SIG-M5 treated with dmso at 0.1 percent for 504 hours (cell line): Measurements from ENCODE around the gene ELL2.
A peak's percentile ranks its signal among the peaks of the same experiment; 100 is the strongest.
"Not testable (repeated sequence)": the region's sequence is repeated elsewhere in the genome, so short reads cannot be mapped to it uniquely, and the experiment has no call there.

Experiments used
- DNase-seq: peaks from one replicate; lab custom pipeline; 2025; ENCODE audit not compliant: unreplicated experiment; lab: John Stamatoyannopoulos, UW

Gene ELL2

DNA sequence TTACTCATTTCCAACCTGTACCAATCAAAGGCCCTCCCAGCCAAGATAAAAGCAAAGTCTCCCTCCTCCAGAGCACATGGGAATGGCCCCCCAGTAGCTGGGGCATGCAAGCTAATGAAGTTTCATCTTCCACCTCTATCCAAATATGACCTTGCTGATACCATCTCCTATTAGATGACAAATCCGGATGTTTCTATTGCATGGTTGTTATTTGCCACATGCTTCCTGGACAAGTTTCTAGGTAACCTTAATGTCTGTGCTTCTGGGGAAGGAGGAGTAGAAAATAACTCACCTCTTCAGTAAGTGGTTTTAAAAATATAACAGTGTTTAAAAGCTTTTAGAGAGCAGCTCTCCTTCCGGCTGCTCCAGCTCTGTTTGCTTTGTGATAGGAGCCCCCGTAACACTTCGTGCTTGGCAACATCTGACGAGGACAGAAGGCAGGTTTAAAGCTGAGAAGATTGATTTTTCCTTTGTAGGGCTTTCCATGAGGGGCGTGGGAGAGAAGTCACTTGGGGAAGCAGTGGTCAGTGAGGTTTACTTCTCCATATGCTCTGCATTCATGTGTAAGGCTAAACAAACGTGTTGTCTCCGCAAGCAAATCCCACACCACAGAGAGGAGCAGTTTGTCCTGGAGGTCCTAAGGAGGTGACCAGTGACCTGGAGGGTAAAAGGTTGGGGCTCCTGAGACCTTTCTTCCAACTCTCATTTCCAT lies 98.8 kb downstream of the ELL2 start:
- no peak for DNase-seq

DNA sequence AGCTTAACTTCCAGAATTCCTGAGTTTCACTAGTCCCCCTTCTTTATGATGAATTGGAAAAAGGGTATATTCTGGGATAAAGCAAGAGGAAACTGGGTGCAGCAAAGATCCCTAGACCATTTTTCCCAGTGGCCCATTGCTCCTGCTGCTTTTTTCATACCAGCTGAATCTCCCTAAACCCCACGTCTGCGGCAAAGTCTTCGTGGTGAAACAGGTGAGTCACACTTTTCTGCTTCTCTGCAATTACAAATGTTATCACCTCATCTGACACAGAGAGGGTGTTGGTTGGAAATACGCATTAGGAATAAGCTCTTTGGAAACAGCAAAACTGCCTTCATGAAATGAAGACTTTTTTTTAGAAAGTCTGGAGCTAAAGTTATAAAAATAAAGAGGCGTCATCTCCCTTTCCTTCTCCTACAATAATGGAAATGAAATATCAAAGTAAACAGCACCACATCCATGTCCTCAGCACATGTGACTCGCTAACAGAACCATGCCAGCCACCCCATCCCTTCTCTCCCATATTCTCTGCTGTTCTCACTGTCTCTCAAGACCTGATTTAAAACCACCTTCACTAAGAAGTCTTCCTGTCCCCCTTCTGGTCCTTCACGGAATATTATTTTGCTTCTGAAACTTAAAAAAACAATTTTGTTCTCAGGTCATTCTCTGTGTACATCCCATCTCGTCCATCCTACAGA lies 99.6 kb downstream of the ELL2 start:
- no peak for DNase-seq

DNA sequence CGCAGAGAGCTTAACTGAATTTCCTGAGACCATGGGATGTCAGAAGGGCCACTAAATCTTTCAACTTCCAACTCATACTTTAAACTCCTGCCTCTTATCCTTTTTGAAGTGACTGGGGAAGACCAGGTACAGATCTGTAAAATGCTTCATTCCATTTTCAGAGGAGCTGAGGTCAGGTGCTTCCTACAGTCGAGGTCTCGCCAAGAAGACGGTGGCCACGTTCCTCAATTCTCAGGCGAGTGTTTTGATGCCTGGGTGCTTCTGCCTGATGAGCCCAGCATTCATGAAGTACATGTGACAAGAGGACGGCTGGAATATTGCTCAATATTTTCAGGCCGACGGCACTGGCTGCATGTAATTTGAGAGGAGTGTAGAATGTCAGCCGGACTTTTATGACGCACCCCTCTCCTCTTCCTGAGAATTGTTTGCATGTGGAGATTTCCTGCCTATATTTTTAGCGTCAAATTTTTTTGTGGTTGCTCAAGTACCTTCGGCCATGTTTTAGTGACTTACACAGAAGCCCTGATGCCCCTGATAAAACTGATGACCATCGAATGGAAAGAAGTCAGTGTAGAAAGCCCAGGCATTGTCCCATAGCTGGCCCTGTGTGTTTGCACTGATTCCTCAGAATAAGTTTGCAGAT lies 100.3 kb downstream of the ELL2 start:
- DNase-seq = peak; percentile 88

DNA sequence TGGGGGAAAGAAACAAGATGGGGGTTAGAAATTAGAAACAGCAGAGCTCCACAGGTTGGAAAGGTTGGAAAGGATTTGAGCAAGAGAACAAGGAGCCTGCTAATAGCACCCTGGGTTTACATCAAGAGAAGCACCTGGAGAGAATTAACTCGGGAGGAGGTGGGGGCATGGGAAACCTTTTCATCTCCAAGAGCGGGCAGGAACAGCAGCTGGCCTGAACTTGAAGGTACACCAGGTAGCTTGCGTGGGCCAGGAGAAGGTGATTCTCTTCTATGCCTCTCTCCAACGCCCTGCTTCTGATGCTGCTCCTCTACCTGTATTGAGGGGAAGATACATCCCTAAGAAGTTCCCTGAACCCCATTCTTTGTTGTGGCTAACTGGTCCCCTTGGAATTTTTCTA lies 102.0 kb downstream of the ELL2 start:
- no peak for DNase-seq

DNA sequence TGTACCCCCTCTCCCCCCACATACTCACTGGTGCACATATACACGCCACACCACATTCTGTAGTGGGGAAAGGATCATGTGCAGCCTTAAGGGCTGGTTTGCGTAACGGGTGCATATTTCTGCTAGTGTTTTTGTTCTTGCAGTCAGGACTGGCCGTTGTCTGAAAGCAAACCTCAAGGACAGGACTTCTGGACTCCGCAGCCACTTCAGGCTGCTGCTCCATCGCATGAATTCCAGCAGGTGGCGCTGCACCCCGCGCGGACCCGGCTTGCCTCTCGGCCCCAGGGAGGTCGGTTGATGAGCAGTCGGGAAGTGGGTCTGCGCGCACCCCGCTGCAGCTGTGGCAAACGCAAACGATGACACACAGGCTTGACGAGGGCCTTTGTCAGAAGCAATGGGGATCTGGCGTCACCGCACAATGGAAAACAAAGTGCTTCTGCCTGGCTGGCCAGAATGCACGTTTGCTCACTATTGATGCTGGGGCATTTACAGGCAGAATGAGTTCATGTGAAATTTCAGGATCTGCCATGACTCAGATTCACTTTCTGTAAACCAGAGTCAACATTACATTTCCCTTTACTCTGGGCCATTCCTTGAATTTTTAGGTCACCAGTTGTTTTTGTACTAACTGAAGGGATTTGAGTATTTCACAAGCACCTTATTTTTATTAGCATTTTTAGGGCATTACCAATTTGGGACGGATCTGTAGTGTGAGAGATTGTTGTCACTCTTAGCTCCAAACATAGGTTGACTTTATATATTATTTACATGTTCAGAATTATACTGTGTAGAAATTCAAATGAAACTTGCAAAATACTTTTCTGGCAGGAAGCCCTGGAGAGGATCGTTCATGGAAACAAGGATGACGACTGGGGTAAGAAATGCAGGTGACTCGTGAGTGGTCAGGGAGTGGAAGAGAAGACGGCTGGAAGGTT lies 102.7 kb downstream of the ELL2 start:
- DNase-seq = peak; percentile 88

DNA sequence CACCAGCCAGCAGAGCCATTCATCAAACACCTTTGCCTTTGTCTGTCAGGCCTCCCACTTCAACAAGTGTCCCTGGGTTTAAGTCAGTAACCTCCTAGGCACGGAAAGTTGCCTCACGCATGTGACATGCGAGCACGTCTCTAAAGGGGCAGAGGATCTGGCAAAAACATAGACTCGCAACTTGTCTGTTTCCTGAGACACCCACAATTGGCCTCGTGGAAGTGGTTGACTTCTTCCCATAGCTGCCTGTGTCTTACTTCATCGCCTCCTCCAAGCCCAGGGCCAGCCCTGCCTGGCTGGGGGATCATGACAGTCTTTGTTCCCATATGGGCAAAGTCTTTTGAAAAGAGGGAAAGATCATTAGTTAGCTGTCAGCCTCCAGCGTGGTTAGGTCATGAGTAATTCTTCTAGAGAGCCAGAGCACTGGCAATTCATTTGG lies 103.6 kb downstream of the ELL2 start:
- no peak for DNase-seq

DNA sequence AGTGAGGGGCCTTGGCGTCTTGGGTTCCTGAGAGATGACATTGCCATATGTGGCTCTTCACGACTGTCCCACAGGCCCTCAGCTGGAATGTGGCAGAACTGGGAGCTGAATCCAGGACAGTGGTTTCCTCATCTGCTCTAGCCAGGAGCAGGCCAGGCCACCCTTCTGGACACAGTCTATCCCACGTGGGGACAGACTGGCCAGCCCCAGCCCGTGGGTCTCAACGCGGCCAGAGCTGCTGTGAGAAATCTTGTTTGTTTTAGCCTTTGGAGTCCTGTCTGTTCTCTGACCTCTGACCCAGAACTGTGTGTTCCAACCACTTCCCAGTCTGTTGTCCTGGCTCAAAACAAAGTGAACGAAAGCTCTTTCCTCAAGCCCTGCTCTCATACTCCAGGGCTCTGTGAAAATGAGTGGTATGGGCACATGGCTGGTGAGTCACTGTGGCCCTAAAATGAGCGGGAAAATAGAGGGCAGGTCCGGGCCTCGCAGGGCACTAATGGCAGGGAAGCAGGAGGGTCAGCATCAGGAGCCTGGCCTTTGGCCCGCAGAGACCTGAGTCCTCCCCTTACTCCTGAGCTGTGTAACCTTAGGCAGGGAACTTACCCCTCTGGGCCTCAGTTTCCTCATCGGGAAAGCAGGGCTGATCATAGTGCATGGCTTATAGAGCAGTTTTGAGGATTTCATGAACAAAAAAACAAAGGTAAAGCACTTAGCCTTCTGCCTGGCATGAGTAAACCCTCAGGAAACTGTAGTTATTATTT lies 104.3 kb downstream of the ELL2 start:
- DNase-seq = no peak

DNA sequence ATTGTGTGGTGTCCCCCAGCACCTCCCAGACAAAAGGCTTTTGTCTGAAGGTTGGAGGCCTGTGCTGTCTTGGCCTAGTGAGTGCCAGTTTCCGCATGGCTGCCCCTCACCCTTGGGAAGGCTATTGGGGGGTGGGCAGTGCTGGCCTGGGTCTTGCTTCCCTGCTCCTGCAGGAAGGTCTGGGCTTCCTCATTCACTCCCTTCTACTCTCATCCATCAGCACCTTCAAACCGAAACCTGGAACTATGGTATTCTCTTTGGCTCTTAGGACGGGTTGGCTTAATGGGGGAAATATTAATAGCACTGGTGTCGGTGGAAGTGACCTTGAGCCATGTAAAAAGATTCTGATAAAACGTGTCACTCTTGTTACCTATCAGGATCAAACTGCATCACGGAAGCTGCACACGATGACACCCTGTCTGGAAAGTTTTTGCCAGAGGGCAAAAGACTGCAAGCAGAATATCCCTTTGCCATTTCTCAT lies 105.1 kb downstream of the ELL2 start:
- no peak for DNase-seq

DNA sequence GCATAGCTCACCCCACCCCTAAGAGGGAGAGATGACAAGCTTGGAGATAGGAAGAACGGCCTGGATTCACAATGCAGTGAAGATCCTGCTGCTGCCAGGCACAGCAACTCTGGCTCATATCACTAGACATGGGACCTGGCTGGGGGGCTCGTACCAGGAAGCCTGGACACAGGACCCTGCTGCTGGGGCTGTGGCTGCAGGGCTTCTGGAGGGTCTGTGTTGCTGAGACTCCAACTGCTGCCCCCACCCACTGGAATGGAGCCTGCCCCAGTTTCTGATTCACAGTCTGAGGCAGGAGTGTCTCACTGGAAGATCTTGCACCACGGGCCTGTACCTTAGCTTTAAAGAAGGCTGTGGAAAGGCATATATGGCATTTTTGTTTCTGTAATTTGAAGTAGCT lies 108.2 kb downstream of the ELL2 start:
- no peak for DNase-seq

DNA sequence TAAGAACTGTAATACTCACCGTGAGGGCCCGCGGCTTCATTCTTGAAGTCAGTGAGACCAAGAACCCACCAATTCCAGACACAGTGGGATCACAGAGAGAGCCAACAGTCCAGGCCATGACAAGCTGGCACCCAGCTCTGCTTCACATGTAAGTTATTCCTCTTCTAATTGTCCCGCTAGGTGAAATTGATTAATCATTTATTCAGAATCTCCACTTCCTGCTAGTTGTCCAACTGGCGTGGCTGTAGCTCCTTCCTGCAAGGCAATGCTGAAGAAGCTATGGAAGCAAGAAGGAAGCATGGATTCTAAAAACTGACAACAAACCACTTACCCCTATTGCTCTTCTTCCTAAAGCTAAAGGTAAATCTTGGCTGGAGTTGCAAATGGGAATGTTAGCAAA lies 109.1 kb downstream of the ELL2 start:
- no peak for DNase-seq

DNA sequence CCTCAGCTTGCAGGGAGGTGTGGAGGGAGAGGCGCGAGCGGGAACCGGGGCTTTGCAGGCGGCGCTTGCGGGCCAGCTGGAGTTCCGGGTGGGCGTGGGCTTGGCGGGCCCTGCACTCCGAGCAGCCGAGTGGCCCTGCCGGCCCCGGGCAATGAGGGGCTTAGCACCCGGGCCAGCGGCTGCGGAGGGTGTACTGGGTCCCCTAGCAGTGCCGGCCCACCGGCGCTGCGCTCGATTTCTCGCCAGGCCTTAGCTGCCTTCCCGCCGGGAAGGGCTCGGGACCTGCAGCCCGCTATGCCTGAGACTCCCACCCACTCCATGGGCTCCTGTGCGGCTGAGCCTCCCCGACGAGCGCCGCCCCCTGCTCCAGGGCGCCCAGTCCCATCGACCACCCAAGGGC lies 110.5 kb downstream of the ELL2 start:
- not testable (repeated sequence) for DNase-seq

DNA sequence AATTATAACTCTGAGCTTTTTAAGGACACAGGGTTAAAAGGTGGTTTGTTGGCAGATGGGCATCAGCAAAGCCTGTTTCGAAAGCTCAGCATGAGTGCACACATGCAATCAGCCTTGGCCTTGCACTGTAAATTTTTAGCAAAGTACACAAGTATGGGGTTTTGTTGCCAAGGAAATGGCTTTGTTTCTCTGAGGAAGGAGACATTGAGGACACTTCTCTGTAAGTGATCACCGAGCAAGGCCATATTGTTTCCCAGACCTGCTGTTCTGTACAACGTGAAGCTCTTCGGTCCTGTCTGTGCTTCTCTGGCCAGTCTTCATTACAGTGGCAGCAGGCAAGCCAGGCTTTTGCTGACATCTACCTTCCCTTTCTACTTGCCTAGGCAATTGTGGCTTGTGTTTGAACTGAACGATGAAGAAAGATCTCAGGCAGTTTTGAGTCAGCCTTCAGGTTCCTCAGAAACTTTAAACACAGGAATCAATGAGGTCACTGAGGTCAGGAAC lies 111.2 kb downstream of the ELL2 start:
- peak; percentile 40 for DNase-seq

DNA sequence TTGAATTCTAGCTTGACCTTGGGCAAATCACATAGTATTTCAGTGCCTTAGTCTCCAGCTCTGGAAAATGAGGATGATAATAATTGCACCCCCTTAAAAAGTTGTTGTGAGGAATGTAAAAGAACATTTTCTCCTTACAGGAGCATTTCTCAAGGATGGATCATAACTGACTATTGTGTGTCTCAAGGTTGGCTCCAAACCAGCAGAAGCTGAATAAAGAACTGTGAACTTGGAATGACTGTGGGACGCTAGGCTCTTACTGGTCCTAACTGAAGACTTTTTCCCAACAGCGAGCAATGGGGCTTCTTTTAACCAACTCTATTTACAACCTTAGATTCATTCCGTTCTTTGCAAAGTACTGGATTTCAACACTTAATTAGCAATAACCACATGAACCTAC lies 113.0 kb downstream of the ELL2 start:
- DNase-seq = no peak

DNA sequence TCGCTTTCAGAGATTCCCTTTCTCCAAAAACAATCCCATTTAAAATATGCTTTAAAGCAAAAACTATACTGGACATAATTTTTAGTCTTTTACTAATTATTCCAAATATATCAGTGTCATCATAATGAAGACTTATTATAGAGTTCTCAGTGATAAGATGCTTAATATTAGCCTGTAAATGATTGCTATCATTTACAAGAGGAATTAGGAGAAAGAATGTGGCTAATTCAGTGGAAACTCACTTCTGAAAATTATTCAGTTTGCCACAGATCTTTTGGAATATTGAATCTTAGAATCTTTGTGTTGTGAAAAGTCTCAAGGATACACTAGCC lies 114.4 kb downstream of the ELL2 start:
- DNase-seq = no peak

DNA sequence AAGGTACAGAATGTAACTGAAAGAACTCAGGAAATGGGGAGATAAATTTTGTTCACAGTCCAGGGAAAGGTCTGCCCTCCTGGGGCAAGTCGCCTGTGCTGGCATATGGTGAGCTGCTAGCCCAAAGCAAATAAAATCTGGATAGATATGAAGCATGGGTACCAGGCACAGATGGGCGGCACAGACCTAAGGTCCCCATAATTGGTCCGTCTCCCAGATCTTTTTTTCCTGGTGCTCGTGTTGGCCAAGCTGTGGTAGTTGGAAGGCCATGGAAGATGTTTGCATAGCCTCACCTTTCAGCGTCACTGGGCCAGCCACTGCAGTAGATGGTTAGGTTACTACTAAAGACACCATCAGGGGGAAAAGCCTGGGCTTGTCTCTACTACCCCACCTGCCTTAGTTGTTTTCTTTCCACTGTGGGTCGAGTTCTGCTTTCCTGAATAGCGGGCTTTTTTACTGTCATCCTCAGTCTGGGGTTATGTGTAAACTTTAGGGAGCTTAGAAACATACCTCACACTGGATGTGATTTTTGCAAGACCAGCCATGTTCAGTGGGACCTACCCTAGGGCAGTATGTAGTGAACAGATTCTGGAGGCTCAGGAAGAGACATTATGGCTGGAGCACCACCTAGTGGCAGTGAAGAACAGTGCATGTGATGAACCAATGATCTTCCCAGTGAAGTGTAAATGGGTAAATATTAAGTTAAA lies 114.9 kb downstream of the ELL2 start:
- DNase-seq = peak; percentile 83

DNA sequence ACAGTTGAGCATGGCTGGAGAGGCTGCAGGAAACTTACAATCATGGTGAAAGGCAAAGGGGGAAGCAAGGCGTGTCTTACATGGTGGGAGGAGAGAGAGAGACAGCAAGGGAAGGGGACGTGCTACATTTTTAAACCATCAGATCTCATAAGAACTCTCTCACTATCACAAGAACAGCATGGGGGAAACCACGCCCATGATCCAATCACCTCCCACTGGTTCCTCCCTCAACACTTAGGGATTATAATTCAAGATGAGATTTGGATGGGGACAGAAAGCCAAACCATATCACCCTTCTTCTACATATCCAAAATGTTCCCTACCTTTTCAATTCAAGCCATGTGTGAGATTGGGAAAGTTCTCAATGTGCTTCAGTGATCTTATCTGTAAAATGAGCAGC lies 116.3 kb downstream of the ELL2 start:
- no peak for DNase-seq

DNA sequence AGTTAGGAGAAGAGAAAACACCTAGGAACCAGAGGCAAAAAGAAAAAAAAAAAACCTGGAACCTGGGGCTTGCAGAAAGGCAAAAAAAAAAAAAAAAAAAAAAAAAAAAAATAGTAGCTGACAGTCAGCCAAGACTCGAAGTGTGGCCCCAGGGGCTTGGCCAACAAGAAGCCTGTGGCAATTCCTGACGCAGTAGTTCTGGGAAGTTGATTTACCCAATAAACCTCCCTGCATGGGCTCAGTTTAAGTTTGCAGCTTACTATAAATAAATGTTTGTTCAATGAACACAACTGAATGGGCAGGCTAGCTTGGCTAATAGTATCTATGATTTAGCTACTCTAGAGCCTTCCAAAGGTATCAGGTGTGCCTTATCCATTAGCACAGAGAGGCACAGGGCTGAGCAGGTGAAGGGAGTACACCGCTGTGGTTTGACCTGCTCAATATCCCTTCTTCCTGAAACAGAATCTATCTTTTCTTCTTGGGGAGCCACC lies 117.9 kb downstream of the ELL2 start:
- DNase-seq = peak; percentile 48

DNA sequence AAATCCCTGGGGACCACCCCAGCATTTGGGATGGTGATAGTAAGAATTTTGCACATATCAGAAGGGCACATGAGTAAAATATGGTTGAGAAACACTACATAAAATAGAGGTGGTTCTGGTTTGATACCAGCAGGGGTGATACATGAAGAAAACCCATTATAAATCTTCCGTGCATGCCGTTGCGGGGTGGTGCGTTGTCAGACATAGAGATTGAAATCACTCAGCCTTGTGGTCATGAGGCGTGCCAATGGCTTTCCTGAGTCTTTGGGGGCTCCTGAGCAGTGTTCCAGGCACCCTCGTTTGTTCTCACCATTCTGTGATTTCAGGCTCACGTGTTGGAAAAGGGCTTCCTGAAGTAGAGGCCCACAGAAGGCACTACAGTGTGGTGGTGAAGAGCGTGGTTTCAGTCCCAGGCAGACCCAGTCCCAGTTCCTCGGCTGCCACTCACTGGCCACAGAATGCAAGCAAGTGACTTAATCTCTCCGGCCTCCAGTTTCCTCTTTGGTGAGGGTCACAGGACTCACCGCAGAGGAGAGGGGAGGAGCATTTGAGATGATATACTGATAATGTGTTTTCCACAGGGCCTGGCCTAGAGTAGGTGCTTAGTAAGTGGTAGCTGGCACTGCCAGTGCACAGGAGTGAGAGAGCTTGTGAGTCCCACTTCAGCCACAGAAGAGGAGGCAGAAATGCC lies 118.7 kb downstream of the ELL2 start:
- peak; percentile 94 for DNase-seq
